ENCODE data around the gene CDKL1.

Gene CDKL1

DNA sequence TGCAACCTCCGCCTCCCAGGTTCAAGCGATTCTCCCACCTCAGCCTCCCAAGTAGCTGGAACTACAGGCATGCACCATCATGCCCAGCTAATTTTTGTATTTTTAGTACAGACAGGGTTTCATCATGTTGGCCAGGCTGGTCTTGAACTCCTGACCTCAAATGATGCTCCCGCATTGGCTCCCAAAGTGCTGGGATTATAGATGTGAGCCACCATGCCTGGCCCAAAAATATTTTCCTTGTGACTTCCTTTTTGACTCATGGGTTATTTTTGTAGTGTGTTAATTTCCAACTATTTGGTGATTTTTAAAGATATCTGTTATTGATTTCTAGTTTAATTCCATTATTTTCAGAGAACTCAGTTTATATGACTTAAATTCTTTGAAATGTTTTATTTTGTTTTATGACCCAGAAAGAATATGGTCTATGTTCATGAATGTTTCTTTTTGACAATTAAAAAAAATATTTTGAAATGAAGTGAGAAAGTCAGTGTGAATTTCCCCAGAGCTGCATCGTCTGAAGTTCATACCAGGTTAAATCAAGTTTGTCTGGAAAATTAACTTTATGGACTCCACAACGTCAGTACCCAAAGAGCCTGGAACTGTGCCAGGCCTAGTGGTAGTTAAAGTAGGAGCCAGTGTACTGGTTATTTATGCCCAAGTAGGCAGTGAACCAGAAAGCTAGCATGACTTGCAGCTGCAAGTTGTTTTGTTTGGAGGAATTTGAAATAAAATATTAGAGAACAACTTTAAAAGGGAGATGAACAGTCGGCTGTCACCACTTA, 2.8 kb upstream of the CDKL1 start:
- TF ChIP-seq, protein P1, sequence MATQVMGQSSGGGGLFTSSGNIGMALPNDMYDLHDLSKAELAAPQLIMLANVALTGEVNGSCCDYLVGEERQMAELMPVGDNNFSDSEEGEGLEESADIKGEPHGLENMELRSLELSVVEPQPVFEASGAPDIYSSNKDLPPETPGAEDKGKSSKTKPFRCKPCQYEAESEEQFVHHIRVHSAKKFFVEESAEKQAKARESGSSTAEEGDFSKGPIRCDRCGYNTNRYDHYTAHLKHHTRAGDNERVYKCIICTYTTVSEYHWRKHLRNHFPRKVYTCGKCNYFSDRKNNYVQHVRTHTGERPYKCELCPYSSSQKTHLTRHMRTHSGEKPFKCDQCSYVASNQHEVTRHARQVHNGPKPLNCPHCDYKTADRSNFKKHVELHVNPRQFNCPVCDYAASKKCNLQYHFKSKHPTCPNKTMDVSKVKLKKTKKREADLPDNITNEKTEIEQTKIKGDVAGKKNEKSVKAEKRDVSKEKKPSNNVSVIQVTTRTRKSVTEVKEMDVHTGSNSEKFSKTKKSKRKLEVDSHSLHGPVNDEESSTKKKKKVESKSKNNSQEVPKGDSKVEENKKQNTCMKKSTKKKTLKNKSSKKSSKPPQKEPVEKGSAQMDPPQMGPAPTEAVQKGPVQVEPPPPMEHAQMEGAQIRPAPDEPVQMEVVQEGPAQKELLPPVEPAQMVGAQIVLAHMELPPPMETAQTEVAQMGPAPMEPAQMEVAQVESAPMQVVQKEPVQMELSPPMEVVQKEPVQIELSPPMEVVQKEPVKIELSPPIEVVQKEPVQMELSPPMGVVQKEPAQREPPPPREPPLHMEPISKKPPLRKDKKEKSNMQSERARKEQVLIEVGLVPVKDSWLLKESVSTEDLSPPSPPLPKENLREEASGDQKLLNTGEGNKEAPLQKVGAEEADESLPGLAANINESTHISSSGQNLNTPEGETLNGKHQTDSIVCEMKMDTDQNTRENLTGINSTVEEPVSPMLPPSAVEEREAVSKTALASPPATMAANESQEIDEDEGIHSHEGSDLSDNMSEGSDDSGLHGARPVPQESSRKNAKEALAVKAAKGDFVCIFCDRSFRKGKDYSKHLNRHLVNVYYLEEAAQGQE (IDR thresholded peaks at IDR 0.05; ENCODE audit: low read depth): no peak
- no peak for TF ChIP-seq TCF12 (IDR thresholded peaks at IDR 0.05; ENCODE audit: low read depth)
- TF ChIP-seq EGR1 (IDR thresholded peaks at IDR 0.05): no peak
- no peak for TF ChIP-seq RAD21 (IDR thresholded peaks at IDR 0.05; ENCODE audit: low read depth)
- peak; percentile 67 for TF ChIP-seq NFIC (IDR thresholded peaks at IDR 0.05)

DNA sequence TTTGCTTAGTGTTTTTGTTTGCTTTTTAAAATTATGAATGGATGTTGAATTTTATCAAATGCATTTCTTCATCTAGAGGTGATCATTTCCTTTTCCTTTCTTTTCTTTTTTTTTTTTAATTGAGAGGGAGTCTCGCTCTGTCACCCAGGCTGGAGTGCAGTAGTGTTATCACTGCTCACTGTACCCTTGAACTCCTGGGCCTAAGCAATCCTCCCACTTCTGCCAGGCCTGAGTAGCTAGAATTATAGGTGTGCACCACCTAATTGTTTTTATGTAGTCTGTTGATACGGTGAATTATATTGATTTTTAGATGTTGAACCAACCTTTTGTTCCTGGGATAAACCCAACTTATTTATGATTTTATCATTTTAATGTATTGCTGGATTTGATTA, 1.5 kb upstream of the CDKL1 start:
- TF ChIP-seq EGR1 (IDR thresholded peaks at IDR 0.05) (no peak), NFIC (IDR thresholded peaks at IDR 0.05) (no peak)

DNA sequence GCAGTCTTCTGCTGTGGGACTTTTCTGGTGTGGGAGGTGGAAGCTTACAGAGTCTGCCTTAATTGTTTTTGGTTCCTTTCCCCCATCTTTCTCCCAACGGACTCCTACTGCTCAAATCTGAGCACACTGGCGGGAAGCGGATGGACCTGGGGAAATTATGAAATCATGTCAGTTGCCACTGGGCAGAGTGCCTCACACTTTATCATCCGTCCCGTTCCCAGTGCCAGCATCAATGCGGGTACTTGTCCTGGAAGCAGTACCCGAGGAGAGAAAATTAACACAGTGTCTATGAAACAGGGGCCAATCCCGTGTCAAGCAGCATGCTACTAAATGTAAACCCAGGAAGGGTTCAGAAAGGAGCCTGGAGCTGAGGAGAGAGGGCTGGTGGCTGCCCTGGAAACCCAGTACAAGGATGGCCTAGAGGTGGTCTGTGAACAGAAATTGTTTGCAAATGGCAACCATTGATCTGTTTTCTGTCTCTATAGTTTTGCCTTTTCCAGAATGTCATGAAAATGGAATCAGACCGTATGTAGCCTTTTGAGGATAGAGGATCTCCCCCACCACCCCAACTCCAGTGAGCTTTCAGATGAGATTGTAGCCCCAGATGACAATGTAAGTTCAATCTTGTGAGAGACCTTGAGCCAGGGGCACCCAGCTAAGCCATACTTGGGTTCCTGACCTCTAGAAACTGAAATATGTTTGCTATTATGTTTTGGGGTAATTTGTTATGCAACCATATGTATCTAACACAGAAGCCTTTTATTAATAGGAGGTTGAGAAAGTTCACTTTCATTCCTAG, 908 bp upstream of the CDKL1 start:
- TF ChIP-seq CEBPB (IDR thresholded peaks at IDR 0.05) (0 out of 2 replicates have a peak, but pooled peaks have one; percentile 4), TEAD4 (IDR thresholded peaks at IDR 0.05) (no peak)

DNA sequence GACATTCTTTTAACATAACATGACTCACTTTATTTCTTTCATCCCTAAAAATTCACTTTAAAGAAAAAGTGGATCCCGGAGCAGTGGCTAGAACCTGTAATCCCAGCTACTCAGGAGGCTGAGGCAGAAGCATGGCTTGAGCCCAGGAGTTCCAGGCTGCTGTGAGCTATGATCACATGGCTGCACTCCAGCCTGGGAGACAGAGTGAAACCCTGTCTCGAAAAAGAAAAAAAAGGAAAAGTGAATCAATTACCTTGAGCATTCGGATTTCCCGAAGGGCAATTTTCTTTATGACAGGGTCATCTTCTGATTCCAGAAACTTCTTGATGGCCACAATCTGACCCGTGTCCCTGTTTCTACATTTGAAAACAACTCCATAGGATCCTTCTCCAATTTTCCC, 1.2 kb downstream of the CDKL1 start:
- no peak for TF ChIP-seq CEBPB (IDR thresholded peaks at IDR 0.05)
- no peak for TF ChIP-seq FOXM1 (IDR thresholded peaks at IDR 0.05; ENCODE audit: borderline replicate concordance, low read depth)
- no peak for TF ChIP-seq EGR1 (IDR thresholded peaks at IDR 0.05)
- no peak for TF ChIP-seq YY1 (IDR thresholded peaks at IDR 0.05; ENCODE audit: low read depth)
- TF ChIP-seq, protein P2, sequence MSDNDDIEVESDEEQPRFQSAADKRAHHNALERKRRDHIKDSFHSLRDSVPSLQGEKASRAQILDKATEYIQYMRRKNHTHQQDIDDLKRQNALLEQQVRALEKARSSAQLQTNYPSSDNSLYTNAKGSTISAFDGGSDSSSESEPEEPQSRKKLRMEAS (IDR thresholded peaks at IDR 0.05): no peak
- no peak for TF ChIP-seq NFIC (IDR thresholded peaks at IDR 0.05)
- TF ChIP-seq, protein P3, sequence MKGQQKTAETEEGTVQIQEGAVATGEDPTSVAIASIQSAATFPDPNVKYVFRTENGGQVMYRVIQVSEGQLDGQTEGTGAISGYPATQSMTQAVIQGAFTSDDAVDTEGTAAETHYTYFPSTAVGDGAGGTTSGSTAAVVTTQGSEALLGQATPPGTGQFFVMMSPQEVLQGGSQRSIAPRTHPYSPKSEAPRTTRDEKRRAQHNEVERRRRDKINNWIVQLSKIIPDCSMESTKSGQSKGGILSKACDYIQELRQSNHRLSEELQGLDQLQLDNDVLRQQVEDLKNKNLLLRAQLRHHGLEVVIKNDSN (IDR thresholded peaks at IDR 0.05): no peak

DNA sequence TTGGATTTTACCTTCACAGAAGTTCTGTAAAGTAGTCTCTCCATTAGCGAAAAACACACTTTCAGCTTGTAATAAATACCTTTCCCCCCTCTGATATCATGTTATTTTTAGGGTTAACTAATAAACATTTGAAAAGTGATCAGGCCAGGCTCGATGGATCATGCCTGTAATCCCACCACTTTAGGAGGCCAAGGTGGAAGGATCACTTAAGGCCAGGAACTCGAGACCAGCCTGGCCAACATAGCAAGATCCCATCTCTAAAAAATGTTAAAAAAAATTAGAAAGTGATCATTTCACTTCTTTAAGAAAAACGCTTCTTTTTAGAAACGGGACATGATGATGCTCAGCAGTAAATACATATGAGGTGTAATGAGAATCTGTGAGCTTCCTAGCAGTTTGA, 2.0 kb downstream of the CDKL1 start:
- TF ChIP-seq TCF12 (IDR thresholded peaks at IDR 0.05; ENCODE audit: low read depth) (no peak), NFIC (IDR thresholded peaks at IDR 0.05) (no peak), CREB1 (IDR thresholded peaks at IDR 0.05; ENCODE audit: low read depth) (no peak), YY1 (IDR thresholded peaks at IDR 0.05; ENCODE audit: low read depth) (no peak), CEBPB (IDR thresholded peaks at IDR 0.05) (no peak), TAF1 (IDR thresholded peaks at IDR 0.05; ENCODE audit: low read depth) (no peak), EP300 (IDR thresholded peaks at IDR 0.05; ENCODE audit: borderline replicate concordance) (no peak), RAD21 (IDR thresholded peaks at IDR 0.05; ENCODE audit: low read depth) (no peak), EGR1 (IDR thresholded peaks at IDR 0.05) (no peak)
- TF ChIP-seq, protein P1 (IDR thresholded peaks at IDR 0.05; ENCODE audit: low read depth): no peak
- TF ChIP-seq, protein P3 (IDR thresholded peaks at IDR 0.05): no peak

DNA sequence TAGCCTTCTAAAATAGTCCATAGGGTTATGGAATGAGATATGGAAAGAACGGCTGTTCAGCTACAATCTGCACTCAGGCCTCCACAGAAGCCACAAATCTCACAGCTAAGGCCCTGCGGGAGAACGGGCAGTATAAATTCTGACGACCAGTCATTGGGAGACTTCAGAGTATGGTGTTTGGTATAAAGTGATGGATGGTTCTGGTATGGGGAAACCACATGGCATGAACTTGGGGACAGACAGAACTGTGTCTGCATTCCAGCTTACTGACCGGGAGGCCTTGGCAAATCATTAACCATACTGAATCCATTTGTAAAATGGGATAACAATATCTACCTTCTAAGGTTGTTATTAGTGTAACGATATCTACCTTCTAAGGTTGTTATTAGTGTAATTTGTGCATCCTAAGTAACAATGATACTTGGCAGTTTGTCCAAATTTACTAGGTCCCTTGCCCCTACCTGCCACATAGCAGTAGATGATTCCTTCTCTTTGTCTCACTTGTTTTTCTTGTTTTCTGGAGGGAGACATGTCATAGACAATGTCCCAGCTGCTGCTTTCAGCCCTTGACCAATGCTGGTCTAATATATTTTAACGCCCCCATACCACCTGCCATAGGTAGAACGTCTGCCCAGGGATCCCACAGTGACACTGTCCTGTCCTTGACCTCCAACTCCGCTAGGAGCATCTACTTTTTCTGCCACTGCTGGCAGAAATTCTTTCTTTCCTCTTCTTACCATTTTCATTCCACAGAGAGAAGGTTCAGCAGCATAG, 6.8 kb downstream of the CDKL1 start:
- TF ChIP-seq, protein P3 (IDR thresholded peaks at IDR 0.05): no peak
- TF ChIP-seq TAF1 (IDR thresholded peaks at IDR 0.05; ENCODE audit: low read depth): no peak
- no peak for TF ChIP-seq EGR1 (IDR thresholded peaks at IDR 0.05)
- TF ChIP-seq, protein P1 (IDR thresholded peaks at IDR 0.05; ENCODE audit: low read depth): no peak
- TF ChIP-seq, protein P2 (IDR thresholded peaks at IDR 0.05): no peak
- no peak for TF ChIP-seq NFIC (IDR thresholded peaks at IDR 0.05)
- TF ChIP-seq YY1 (IDR thresholded peaks at IDR 0.05; ENCODE audit: low read depth): no peak
- TF ChIP-seq TCF12 (IDR thresholded peaks at IDR 0.05; ENCODE audit: low read depth): no peak
- TF ChIP-seq ZBTB7A (IDR thresholded peaks at IDR 0.05; ENCODE audit: low read depth): no peak
- no peak for TF ChIP-seq TEAD4 (IDR thresholded peaks at IDR 0.05)
- no peak for TF ChIP-seq RAD21 (IDR thresholded peaks at IDR 0.05; ENCODE audit: low read depth)
- no peak for TF ChIP-seq FOXM1 (IDR thresholded peaks at IDR 0.05; ENCODE audit: borderline replicate concordance, low read depth)
- no peak for TF ChIP-seq CEBPB (IDR thresholded peaks at IDR 0.05)
- no peak for TF ChIP-seq CREB1 (IDR thresholded peaks at IDR 0.05; ENCODE audit: low read depth)
